H1 (cell line): ENCODE data around the gene ITPR1. TPM values are rescaled to one million over a fixed set of nuclear protein-coding genes. Genes with fewer than 3 reads are reported as not detected.

Source experiments
- CTCF ChIA-PET: fragments of 300-600 bp; sonication (Branson Sonifier 250); formaldehyde crosslinking; loops from one replicate; lab custom pipeline; 2021; ENCODE audit not compliant: partially characterized antibody; lab: Charles Lee
- POLR2A ChIA-PET: fragments of 300-600 bp; sonication (Branson Sonifier 250); formaldehyde crosslinking; loops from one replicate; lab custom pipeline; 2021; ENCODE audit warnings: inconsistent platforms; ENCODE audit not compliant: partially characterized antibody; lab: Charles Lee
- DNase-seq, 2 experiments: peaks; one replicate each; pipeline versions ENCODE4 v3.0.0 to v3.0.0-alpha.2; 2010 to 2022; ENCODE audit warnings: low spot score in 2 of 2, low read depth in 1 of 2, mixed read lengths in 1 of 2
- FAIRE-seq: peaks from 2 replicates; lab custom pipeline; 2011; peaks lifted over from hg19 to GRCh38; lab: Jason Lieb, UNC
- H2AFZ ChIP-seq: 2 replicates; pipeline ENCODE4 v1.8.1; 2012; ENCODE audit warnings: low read length, inconsistent platforms
- H2AK5ac ChIP-seq: 2 replicates; pipeline ENCODE4 v1.6.1; 2013; ENCODE audit warnings: low read depth, low read length
- H2BK120ac ChIP-seq: replicated peaks from 2 replicates; pipeline ENCODE3; 2013; ENCODE audit warnings: low read depth, low read length, inconsistent platforms
- H2BK12ac ChIP-seq: 2 replicates; pipeline ENCODE4 v1.6.1; 2013; ENCODE audit warnings: low read depth, low read length
- H2BK15ac ChIP-seq: 2 replicates; pipeline ENCODE4 v1.6.1; 2013; ENCODE audit warnings: low read length
- H2BK20ac ChIP-seq: 2 replicates; pipeline ENCODE4 v1.6.1; 2013; ENCODE audit warnings: low read length
- H2BK5ac ChIP-seq: 2 replicates; pipeline ENCODE4 v1.6.1; 2013; ENCODE audit warnings: low read depth, low read length
- H3K14ac ChIP-seq: 2 replicates; pipeline ENCODE4 v1.6.1; 2013; ENCODE audit warnings: inconsistent platforms; ENCODE audit not compliant: insufficient read length
- H3K18ac ChIP-seq: 2 replicates; pipeline ENCODE4 v1.6.1; 2013; ENCODE audit warnings: low read length; ENCODE audit errors: extremely low read depth
- H3K23ac ChIP-seq: 2 replicates; pipeline ENCODE4 v1.6.1; 2013; ENCODE audit warnings: inconsistent platforms; ENCODE audit not compliant: insufficient read length
- H3K23me2 ChIP-seq: 2 replicates; pipeline ENCODE4 v1.6.1; 2013; ENCODE audit warnings: low read depth, low read length
- H3K27ac ChIP-seq: 2 replicates; pipeline ENCODE4 v1.6.1; 2011; ENCODE audit warnings: low read depth, low read length, inconsistent platforms
- H3K27me3 ChIP-seq, 4 experiments: replicated peaks in 1 of 4; 1 replicate in 1 of 4; 2 replicates in 3 of 4; pipeline versions ENCODE4 v1.6.1 to v1.8.1; 2011 to 2013; ENCODE audit warnings: low read length in 3 of 4, mild to moderate bottlenecking in 3 of 4, inconsistent platforms in 2 of 4, mixed read lengths in 2 of 4, moderate library complexity in 1 of 4; ENCODE audit not compliant: control insufficient read depth in 3 of 4, insufficient read depth in 3 of 4; ENCODE audit errors: extremely low read depth in 1 of 4
- H3K36me3 ChIP-seq, 4 experiments: 2 replicates each; pipeline versions ENCODE4 v1.6.1 to v1.8.1; 2011 to 2013; ENCODE audit warnings: mild to moderate bottlenecking in 4 of 4, low read length in 3 of 4, moderate library complexity in 2 of 4, control low read depth in 1 of 4, inconsistent platforms in 1 of 4; ENCODE audit not compliant: insufficient read depth in 4 of 4, control insufficient read depth in 2 of 4
- H3K4ac ChIP-seq: replicated peaks from 2 replicates; pipeline ENCODE3; 2013; ENCODE audit warnings: low read length, low read depth, mixed read lengths, inconsistent platforms; ENCODE audit not compliant: insufficient read length
- H3K4me1 ChIP-seq, 4 experiments: replicated peaks in 1 of 4; 1 replicate in 1 of 4; 2 replicates in 3 of 4; pipeline versions ENCODE4 v1.6.1 to v1.8.1; 2011 to 2013; ENCODE audit warnings: low read length in 3 of 4, inconsistent platforms in 2 of 4, mixed read lengths in 1 of 4; ENCODE audit not compliant: insufficient read depth in 4 of 4, control insufficient read depth in 3 of 4
- H3K4me2 ChIP-seq, 2 experiments: 2 replicates each; pipeline versions ENCODE4 v1.6.1 to v1.8.1; 2011 to 2013; ENCODE audit warnings: low read depth in 2 of 2, low read length in 2 of 2, control low read depth in 1 of 2, inconsistent platforms in 1 of 2, mild to moderate bottlenecking in 1 of 2; ENCODE audit not compliant: insufficient read depth in 1 of 2
- H3K4me3 ChIP-seq, 4 experiments: fragments of 200-600, 300-600 bp in 1 of 4; sonication (generic), shearing (Covaris generic), sonication (Bioruptor Twin) in 1 of 4; 2 replicates each; pipeline versions ENCODE4 v1.5.1 to v1.8.1; 2011 to 2016; ENCODE audit warnings: low read length in 4 of 4, low read depth in 3 of 4, control low read depth in 2 of 4, inconsistent platforms in 2 of 4, mild to moderate bottlenecking in 2 of 4, mixed read lengths in 1 of 4, moderate library complexity in 1 of 4; ENCODE audit not compliant: insufficient read depth in 2 of 4; ENCODE audit errors: extremely low read depth in 1 of 4
- H3K56ac ChIP-seq: replicated peaks from 2 replicates; pipeline ENCODE3; 2013; ENCODE audit warnings: low read depth, mild to moderate bottlenecking, mixed read lengths, low read length, inconsistent platforms; ENCODE audit not compliant: insufficient read length
- H3K79me1 ChIP-seq: 2 replicates; pipeline ENCODE4 v1.6.1; 2013; ENCODE audit warnings: low read depth, low read length, control low read depth
- H3K79me2 ChIP-seq, 2 experiments: 2 replicates each; pipeline versions ENCODE4 v1.6.1 to v1.8.1; 2012 to 2013; ENCODE audit warnings: low read length in 2 of 2, mild to moderate bottlenecking in 2 of 2, inconsistent platforms in 1 of 2; ENCODE audit not compliant: insufficient read depth in 2 of 2, control insufficient read depth in 1 of 2
- H3K9ac ChIP-seq, 4 experiments: replicated peaks in 1 of 4; 1 replicate in 1 of 4; 2 replicates in 3 of 4; pipeline versions ENCODE4 v1.6.1 to v1.8.1; 2011 to 2013; ENCODE audit warnings: low read depth in 3 of 4, low read length in 3 of 4, control low read depth in 2 of 4, mild to moderate bottlenecking in 2 of 4, moderate library complexity in 2 of 4, inconsistent platforms in 1 of 4; ENCODE audit errors: extremely low read depth in 1 of 4
- H3K9me3 ChIP-seq, 2 experiments: 2 replicates each; pipeline versions ENCODE4 v1.6.1 to v1.8.1; 2012 to 2013; ENCODE audit warnings: mild to moderate bottlenecking in 2 of 2, moderate library complexity in 2 of 2, control low read depth in 1 of 2, inconsistent platforms in 1 of 2, low read depth in 1 of 2, low read length in 1 of 2, mixed read lengths in 1 of 2; ENCODE audit not compliant: insufficient read depth in 2 of 2
- H4K20me1 ChIP-seq, 2 experiments: replicated peaks in 1 of 2; 2 replicates each; pipeline versions ENCODE3 to v1.8.1; 2011 to 2013; ENCODE audit warnings: inconsistent platforms in 2 of 2, low read length in 2 of 2, mild to moderate bottlenecking in 1 of 2; ENCODE audit not compliant: insufficient read depth in 2 of 2, control insufficient read depth in 1 of 2
- H4K5ac ChIP-seq: 2 replicates; pipeline ENCODE4 v1.6.1; 2013; ENCODE audit warnings: low read length, low read depth, mixed read lengths, inconsistent platforms; ENCODE audit not compliant: insufficient read length
- H4K8ac ChIP-seq: 2 replicates; pipeline ENCODE4 v1.8.0; 2013; ENCODE audit warnings: mild to moderate bottlenecking, moderate library complexity, low read length, inconsistent platforms; ENCODE audit not compliant: insufficient read depth; ENCODE audit errors: extremely low read depth
- H4K91ac ChIP-seq: replicated peaks from 2 replicates; pipeline ENCODE3; 2013; ENCODE audit warnings: low read length, mixed read lengths, inconsistent platforms; ENCODE audit not compliant: insufficient read length
- ASH2L ChIP-seq: fragments of 200-600, 300-600 bp; sonication (generic); IDR thresholded peaks from one replicate; pipeline ENCODE4 v1.7.1; 2017; ENCODE audit warnings: low read length
- CBX8 ChIP-seq: fragments of 300-800, 300-1000 bp; sonication (generic); IDR thresholded peaks from 2 replicates; pipeline ENCODE4 v1.7.1; 2016; ENCODE audit warnings: low read depth, low read length, borderline replicate concordance
- CTBP2 ChIP-seq: IDR thresholded peaks from 2 replicates; pipeline ENCODE4 v1.7.0; 2011; ENCODE audit warnings: borderline replicate concordance, mild to moderate bottlenecking, moderate library complexity, mixed read lengths, low read length; ENCODE audit not compliant: insufficient read depth, insufficient read length
- EGR1 ChIP-seq: IDR thresholded peaks from 2 replicates; pipeline ENCODE4 v1.6.1; 2011; ENCODE audit warnings: low read depth, low read length, borderline replicate concordance
- EZH2 ChIP-seq: fragments of 200-600 bp; sonication (generic); IDR thresholded peaks from 2 replicates; pipeline ENCODE4 v1.7.1; 2012; ENCODE audit warnings: low read depth, mild to moderate bottlenecking, moderate library complexity, low read length, inconsistent platforms; ENCODE audit not compliant: severe bottlenecking
- HDAC2 ChIP-seq, 2 experiments: fragments of 300-600 bp in 1 of 2; sonication (generic) in 1 of 2; IDR thresholded peaks; 2 replicates each; pipeline ENCODE4 v1.6.1; 2011 to 2012; ENCODE audit warnings: low read depth in 2 of 2, low read length in 2 of 2, mild to moderate bottlenecking in 2 of 2, moderate library complexity in 2 of 2, borderline replicate concordance in 1 of 2, inconsistent platforms in 1 of 2
- JUND ChIP-seq: IDR thresholded peaks from 2 replicates; pipeline ENCODE4 v1.6.1; 2011; ENCODE audit warnings: mild to moderate bottlenecking, improper control_type of control experiment, low read length
- MAX ChIP-seq: IDR thresholded peaks from 2 replicates; pipeline ENCODE4 v1.6.1; 2012; ENCODE audit warnings: inconsistent platforms
- PHF8 ChIP-seq: fragments of 200-600 bp; sonication (generic); conservative IDR thresholded peaks from 2 replicates; pipeline ENCODE4 v1.7.1; 2012; ENCODE audit warnings: low read depth, mild to moderate bottlenecking, inconsistent platforms, low read length, moderate library complexity
- POLR2A ChIP-seq, 2 experiments: IDR thresholded peaks; 1 replicate in 1 of 2; 2 replicates in 1 of 2; pipeline ENCODE4 v1.6.1; 2011; ENCODE audit warnings: low read depth in 2 of 2, low read length in 2 of 2, mild to moderate bottlenecking in 2 of 2; ENCODE audit errors: control extremely low read depth in 1 of 2
- RBBP5 ChIP-seq: IDR thresholded peaks from 2 replicates; pipeline ENCODE4 v1.7.1; 2012; ENCODE audit warnings: low read depth, mild to moderate bottlenecking, inconsistent platforms, low read length, moderate library complexity, borderline replicate concordance
- RFX5 ChIP-seq: IDR thresholded peaks from 2 replicates; pipeline ENCODE4 v1.6.1; 2011; ENCODE audit warnings: low read depth, low read length, improper control_type of control experiment, borderline replicate concordance
- SAP30 ChIP-seq: fragments of 300-600 bp; sonication (generic); IDR thresholded peaks from 2 replicates; pipeline ENCODE4 v1.7.1; 2012; ENCODE audit warnings: low read length, moderate library complexity, mild to moderate bottlenecking, inconsistent platforms; ENCODE audit not compliant: insufficient read depth, insufficient replicate concordance
- WGBS, 2 experiments: shearing (Covaris generic) in 1 of 2; methylation state at CpG; one replicate each; pipeline versions ENCODE4 v1.1.6 to v1.1.7; 2013 to 2015; ENCODE audit warnings: low lambda C conversion rate in 2 of 2, mixed read lengths in 2 of 2, inconsistent platforms in 1 of 2, low coverage in 1 of 2, missing lambda C conversion rate in 1 of 2; ENCODE audit not compliant: insufficient replicate concordance in 2 of 2, insufficient coverage in 1 of 2, insufficient read length in 1 of 2; ENCODE audit errors: extremely low coverage in 1 of 2, missing lambda C conversion rate in 1 of 2; 5-methylcytosine and 5-hydroxymethylcytosine counted together
- polyA plus RNA-seq, 7 experiments: library from polyadenylated mRNA; depleted of rRNA in 3 of 7; stranded (reverse) in 5 of 7; unstranded in 2 of 7; fragments of >200 nt in 5 of 7; fragments of 200-250 nt in 2 of 7; gene quantifications; 1 replicate in 5 of 7; 2 replicates in 1 of 7; 4 replicates in 1 of 7; pipeline versions ENCODE4 v1.2.1 to v1.2.3, GENCODE V29; 2011 to 2013; ENCODE audit warnings: missing spikeins in 2 of 7, mixed read lengths in 2 of 7
- total RNA-seq: library from RNA; stranded (reverse); fragmentation: NEBNext Ultra II Directional; extraction: Animal tissue kit (Norgen Biotek cat#: 25700); gene quantifications from 2 replicates; pipeline ENCODE4 v1.2.1, GENCODE V29; 2021

ITPR1 gene
- total and polyA plus RNA-seq, 2 of the 8 experiments (the other 6 are each of a cell fraction or from before 2014, with no cell fraction given): 2.5 to 16.3 TPM

DNA sequence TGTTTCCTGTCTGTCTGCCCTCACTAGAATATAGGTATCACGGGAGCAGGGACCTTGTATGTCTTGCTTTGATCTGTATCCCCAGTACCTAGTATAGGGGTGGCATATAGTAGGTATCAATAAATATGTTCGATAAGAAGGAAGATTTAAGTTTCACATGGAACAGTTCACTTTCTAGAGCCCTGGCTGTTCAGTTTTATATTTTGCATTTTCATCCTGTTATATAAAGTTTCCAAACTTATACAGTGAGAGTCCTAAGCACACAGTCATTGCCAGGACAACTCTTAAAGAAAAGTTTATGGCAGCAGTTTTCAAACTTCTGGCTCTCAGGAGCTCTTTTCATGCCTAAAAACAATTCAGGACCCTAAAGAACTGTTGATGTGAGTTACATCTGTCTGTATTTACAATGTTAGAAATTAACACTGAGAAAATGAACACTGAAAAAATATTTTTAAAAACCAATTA lies 13.4 kb downstream of the ITPR1 start:
- Histone ChIP-seq H3K4me1 (peaks cover 0 to 4% (median 1%) of the 10 kb centered on the region in 4 experiments; a peak in 2 of 7 replicates), H3K14ac (no peak overlapping the region), H4K91ac (no peak overlapping the region), H4K20me1 (peaks cover 0 to 2% of the 10 kb centered on the region in 2 experiments), H3K23me2 (no peaks in the 10 kb centered on the region), H2BK15ac (no peak overlapping the region), H3K56ac (no peak overlapping the region), H3K9ac (no peak overlapping the region), H3K23ac (no peak overlapping the region), H2BK120ac (no peak overlapping the region), H3K79me2 (no peaks in the 10 kb centered on the region; a peak in 1 of 4 replicates), H3K9me3 (no peaks in the 10 kb centered on the region), H3K4me3 (no peak overlapping the region), H2BK5ac (no peak overlapping the region), H4K8ac (no peak overlapping the region), H3K36me3 (no peaks in the 10 kb centered on the region), H3K79me1 (no peaks in the 10 kb centered on the region), H3K18ac (no peak overlapping the region), H4K5ac (no peak overlapping the region), H3K27ac (no peak overlapping the region), H2BK20ac (no peak overlapping the region), H3K27me3 (no peaks in the 10 kb centered on the region; a peak in 1 of 7 replicates), H2AFZ (no peak overlapping the region), H3K4me2 (no peak overlapping the region), H2AK5ac (no peak overlapping the region), H2BK12ac (no peak overlapping the region), H3K4ac (no peak overlapping the region)
- 85% methylated on average over 2 of the region's 2 CpGs; no CpG with 5 or more reads in 1 of the 2 experiments for WGBS, 2 experiments
- ChIA-PET POLR2A (interaction anchor here (1.6 to 8.6 kb wide), 2 partner anchors 13 to 39 kb away, joined by 3 to 91 read pairs; partner anchors contain the start of genes ITPR1 and SUMF1), CTCF (interaction anchor here (1.0 to 3.0 kb wide), 3 partner anchors 12 to 156 kb away, joined by 5 to 16 read pairs (median 10); partner anchors contain the start of gene ITPR1)
- no peak for DNase-seq
- FAIRE-seq: no peak
- TF ChIP-seq PHF8 (no peak), EZH2 (no peak), EGR1 (no peak), HDAC2 (IDR thresholded peaks at IDR 0.05; ENCODE audit: borderline replicate concordance in 1 of 2, low read depth in 2 of 2, low read length in 2 of 2) (no peak), RFX5 (no peak), ASH2L (no peak), MAX (no peak), RBBP5 (no peak), JUND (no peak), CBX8 (no peak), CTBP2 (no peak), POLR2A (IDR thresholded peaks at IDR 0.05; ENCODE audit: control extremely low read depth in 1 of 2, low read depth in 2 of 2, low read length in 2 of 2) (no peak), SAP30 (no peak)
